Mesothelial cell of epicardium (in vitro differentiated cells): Measurements from ENCODE around the gene MYLK. TPM values are rescaled to one million over a fixed set of nuclear protein-coding genes. Genes with fewer than 3 reads are reported as not detected.

ENCODE experiments used
- DNase-seq, 2 experiments: peaks; one replicate each; pipeline ENCODE4 v3.0.0; 2021; ENCODE audit warnings: low spot score in 2 of 2; ENCODE audit not compliant: unreplicated experiment in 2 of 2
- H3K27ac Mint-ChIP-seq: 2 replicates; pipeline ENCODE4 v1.8.0; 2021; ENCODE audit warnings: mixed read lengths
- H3K27me3 Mint-ChIP-seq: 2 replicates; pipeline ENCODE4 v1.8.0; 2021; ENCODE audit warnings: low read depth, mixed read lengths
- H3K36me3 Mint-ChIP-seq: 2 replicates; pipeline ENCODE4 v1.8.0; 2021; ENCODE audit warnings: mixed read lengths
- H3K4me1 Mint-ChIP-seq: 2 replicates; pipeline ENCODE4 v1.8.0; 2021; ENCODE audit warnings: mixed read lengths
- H3K4me3 Mint-ChIP-seq: 2 replicates; pipeline ENCODE4 v1.8.0; 2021; ENCODE audit warnings: mild to moderate bottlenecking, moderate library complexity, mixed read lengths
- H3K9me3 Mint-ChIP-seq: 2 replicates; pipeline ENCODE4 v1.8.0; 2021; ENCODE audit warnings: mixed read lengths
- CTCF ChIP-seq: fragments of 200-600 bp; sonication (generic); IDR thresholded peaks from one replicate; pipeline ENCODE4 v1.5.0; 2021; ENCODE audit warnings: antibody characterized with exemption; ENCODE audit not compliant: unreplicated experiment
- total RNA-seq: library from RNA; stranded (reverse); gene quantifications from 3 replicates; pipeline ENCODE4 v1.2.1, GENCODE V29; 2021

The MYLK gene
- total RNA-seq, 1 donor from 2014 or later = 14.3 TPM

DNA sequence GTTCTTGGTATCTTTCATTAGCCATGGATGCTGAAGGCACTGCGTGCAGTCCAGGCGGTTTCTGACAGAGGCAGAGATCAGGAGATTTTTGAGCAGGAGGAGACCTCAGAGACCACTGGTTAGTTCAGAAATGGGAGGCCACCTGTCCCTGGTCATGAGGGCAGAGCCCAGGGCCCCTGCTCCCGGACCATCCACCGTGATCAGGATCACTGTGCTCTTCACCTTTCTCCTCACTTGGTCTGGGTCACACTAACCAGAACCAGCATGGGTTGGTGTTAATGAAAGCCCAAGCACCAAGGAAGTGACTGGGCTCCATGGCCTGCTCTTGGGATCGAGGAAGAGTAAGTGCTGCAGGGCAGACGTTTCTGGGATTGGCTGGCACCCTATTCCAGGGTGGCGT lies 257.3 kb downstream of the MYLK start:
- DNase-seq = no peak
- Mint-ChIP-seq H3K27ac (no peak overlapping the region), H3K36me3 (peaks cover 7% of the 10 kb centered on the region), H3K4me3 (no peak overlapping the region), H3K9me3 (no peaks in the 10 kb centered on the region), H3K27me3 (no peaks in the 10 kb centered on the region), H3K4me1 (peaks cover 10% of the 10 kb centered on the region)
- no peak for TF ChIP-seq CTCF

DNA sequence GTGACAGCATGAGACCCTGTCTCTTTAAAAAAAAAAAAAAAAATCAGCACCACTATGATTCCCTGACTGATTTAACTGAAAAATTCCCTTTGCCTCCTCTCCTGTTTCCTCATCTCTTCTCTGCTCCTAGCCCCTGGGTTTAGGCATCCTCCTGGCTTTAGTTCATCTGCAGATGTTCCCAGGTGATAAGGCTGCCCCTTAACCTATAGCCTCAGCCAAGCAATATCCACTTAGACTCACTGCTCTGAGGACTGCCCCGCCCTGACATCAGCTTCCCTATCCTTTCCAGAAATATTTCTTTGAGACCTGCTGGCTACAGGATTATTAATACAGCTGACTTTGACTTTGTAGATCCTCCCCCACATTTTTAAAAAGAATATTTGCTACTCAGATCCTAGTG lies 259.8 kb downstream of the MYLK start:
- Mint-ChIP-seq H3K27me3 (no peaks in the 10 kb centered on the region), H3K27ac (no peak overlapping the region), H3K4me1 (peaks cover 25% of the 10 kb centered on the region), H3K4me3 (no peak overlapping the region), H3K36me3 (peaks cover 2% of the 10 kb centered on the region), H3K9me3 (no peaks in the 10 kb centered on the region)
- TF ChIP-seq CTCF = no peak
- DNase-seq = no peak

- Mint-ChIP-seq H3K27ac (no peak overlapping the region), H3K4me3 (no peak overlapping the region), H3K36me3 (no peaks in the 10 kb centered on the region), H3K4me1 (peaks cover 33% of the 10 kb centered on the region), H3K9me3 (no peaks in the 10 kb centered on the region), H3K27me3 (no peaks in the 10 kb centered on the region)
- TF ChIP-seq CTCF = no peak
- no peak for DNase-seq
Observed at GRCh38 chr3:123623346-123623880, 260.7 kb downstream of the MYLK start.

DNA sequence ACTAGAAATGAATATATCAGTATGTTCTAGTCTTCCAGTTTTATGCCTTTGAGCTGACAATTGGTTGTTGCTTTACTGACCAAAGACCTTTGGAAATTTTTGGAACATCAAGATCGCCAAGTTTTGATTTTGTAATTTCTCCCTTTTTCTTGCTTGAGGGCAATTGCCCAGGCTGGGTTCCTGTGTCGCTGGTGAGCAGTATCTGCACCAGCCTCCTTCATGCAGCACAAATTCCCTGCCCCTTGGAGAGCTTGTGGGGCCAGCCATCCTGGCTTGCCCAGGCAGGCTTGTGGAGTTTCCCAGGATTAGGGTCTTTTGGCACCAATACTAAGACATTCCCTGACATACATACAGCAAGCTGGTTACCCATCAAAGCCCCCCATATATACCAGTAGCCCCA lies 261.4 kb downstream of the MYLK start:
- no peaks in the 10 kb centered on the region for H3K36me3 Mint-ChIP-seq
- H3K4me1 Mint-ChIP-seq = peaks cover 39% of the 10 kb centered on the region
- no peaks in the 10 kb centered on the region for H3K27me3 Mint-ChIP-seq

DNA sequence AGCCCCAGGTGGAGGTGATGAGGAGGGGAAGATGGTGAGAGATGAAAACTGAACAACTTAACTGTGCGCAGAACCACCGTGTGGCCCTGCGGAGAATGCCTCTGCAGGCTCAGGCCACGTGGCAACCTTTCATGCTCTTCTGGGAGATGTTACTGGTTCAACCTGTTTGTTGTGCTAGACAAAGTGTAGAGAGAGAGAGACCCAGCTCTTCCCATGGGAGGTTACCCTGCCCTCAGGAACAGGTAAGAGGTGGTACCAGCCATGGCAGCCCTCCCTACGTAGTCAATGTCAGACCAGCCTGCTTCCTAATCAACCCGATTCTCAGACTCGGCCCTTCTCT lies 262.3 kb downstream of the MYLK start:
- H3K27ac Mint-ChIP-seq = no peak overlapping the region
- H3K4me1 Mint-ChIP-seq = peaks cover 43% of the 10 kb centered on the region
- H3K4me3 Mint-ChIP-seq = no peak overlapping the region
- no peaks in the 10 kb centered on the region for H3K9me3 Mint-ChIP-seq
- TF ChIP-seq CTCF = no peak
- no peak for DNase-seq
- no peaks in the 10 kb centered on the region for H3K27me3 Mint-ChIP-seq
- no peaks in the 10 kb centered on the region for H3K36me3 Mint-ChIP-seq

More for the DNA sequence above, 261.4 kb downstream of the MYLK start:
- TF ChIP-seq CTCF = no peak
- H3K9me3 Mint-ChIP-seq = no peaks in the 10 kb centered on the region
- DNase-seq = no peak
- H3K4me3 Mint-ChIP-seq = no peak overlapping the region
- H3K27ac Mint-ChIP-seq = no peak overlapping the region
